ENCODE measurements around the gene PRRT4. TPM values are rescaled to one million over a fixed set of nuclear protein-coding genes. Genes with fewer than 3 reads are reported as not detected.

The PRRT4 gene
- total RNA-seq, 3 donors from 2014 or later (not counting 1 experiment from before 2014, with no cell fraction given): 0.42 TPM; not detected in 2

DNA sequence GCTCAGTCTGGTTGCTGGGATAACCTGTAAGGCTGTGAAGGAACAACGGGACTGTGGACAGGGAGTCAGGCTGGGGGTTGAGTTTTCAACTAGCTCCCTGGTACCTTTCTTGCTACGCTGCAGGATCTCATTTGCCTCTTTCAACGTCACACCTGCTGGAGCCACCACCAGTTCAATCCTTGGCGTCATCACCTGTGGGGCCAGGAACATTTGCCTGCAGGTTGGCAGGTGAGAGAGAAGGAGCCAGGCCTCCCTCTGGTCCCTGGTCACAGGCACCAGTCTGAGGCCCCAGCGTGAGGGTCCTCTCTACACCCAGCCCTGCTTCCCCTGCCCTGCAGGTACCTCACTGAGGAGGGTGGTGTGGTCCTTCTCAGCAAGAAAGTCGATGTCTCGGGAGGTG lies 38.5 kb upstream of the PRRT4 start:
- TF ChIP-seq CTCF (IDR thresholded peaks at IDR 0.05): no peak
- no peaks in the 10 kb centered on the region for H3K36me3 Mint-ChIP-seq
- Histone ChIP-seq H3K4me1 (ENCODE audit: control insufficient read depth, insufficient read depth, low read length) (peaks cover 16% of the 10 kb centered on the region), H3K27ac (ENCODE audit: low read length) (no peak overlapping the region), H3K4me3 (ENCODE audit: low read length) (no peak overlapping the region), H3K27me3 (ENCODE audit: control insufficient read depth, insufficient read depth, low read length) (no peaks in the 10 kb centered on the region), H3K9me3 (ENCODE audit: control insufficient read depth, insufficient read depth, low read length) (no peaks in the 10 kb centered on the region), H3K36me3 (ENCODE audit: control insufficient read depth, insufficient read depth, low read length) (peaks cover 58% of the 10 kb centered on the region)
- no peaks in the 10 kb centered on the region for H3K9me3 Mint-ChIP-seq
- no peak overlapping the region for H3K4me3 Mint-ChIP-seq
- H3K4me1 Mint-ChIP-seq: peaks cover 17 to 18% of the 10 kb centered on the region in 2 donors
- intact Hi-C loops (cut with micrococcal nuclease): no loop called here
- H3K27ac Mint-ChIP-seq: no peak overlapping the region
- ATAC-seq: no peak
- no peak for DNase-seq
- 98% methylated on average over 7 of the region's 7 CpGs for WGBS (ENCODE audit: insufficient coverage)
- H3K27me3 Mint-ChIP-seq (ENCODE audit: low read depth in 2 of 2): no peaks in the 10 kb centered on the region

- DNase-seq (no peak), ATAC-seq (peak in 2 of 3 donors; percentile 10 to 12)
- Mint-ChIP-seq H3K9me3 (no peaks in the 10 kb centered on the region), H3K4me3 (no peak overlapping the region), H3K27ac (no peak overlapping the region), H3K36me3 (no peaks in the 10 kb centered on the region), H3K27me3 (ENCODE audit: low read depth in 2 of 2) (no peaks in the 10 kb centered on the region), H3K4me1 (peaks cover 5 to 6% of the 10 kb centered on the region in 2 donors)
- Histone ChIP-seq H3K36me3 (ENCODE audit: control insufficient read depth, insufficient read depth, low read length) (peaks cover 69% of the 10 kb centered on the region), H3K9me3 (ENCODE audit: control insufficient read depth, insufficient read depth, low read length) (no peaks in the 10 kb centered on the region), H3K27me3 (ENCODE audit: control insufficient read depth, insufficient read depth, low read length) (no peaks in the 10 kb centered on the region), H3K4me1 (ENCODE audit: control insufficient read depth, insufficient read depth, low read length) (peaks cover 4% of the 10 kb centered on the region), H3K27ac (ENCODE audit: low read length) (no peak overlapping the region), H3K4me3 (ENCODE audit: low read length) (no peak overlapping the region)
- intact Hi-C loops (cut with micrococcal nuclease): loop anchor here (1.0 kb wide), 1 partner anchor 27 kb away; no protein-coding TSS in a partner anchor
- peak; percentile 62 for TF ChIP-seq CTCF (IDR thresholded peaks at IDR 0.05)
- WGBS (ENCODE audit: insufficient coverage): 74% methylated on average over 3 of the region's 6 CpGs
Measured at GRCh38 chr7:128398841-128399135, 37.3 kb upstream of the PRRT4 start.

- Mint-ChIP-seq H3K27ac (no peak overlapping the region), H3K27me3 (ENCODE audit: low read depth in 2 of 2) (no peaks in the 10 kb centered on the region), H3K4me1 (peaks cover 0 to under 1% of the 10 kb centered on the region in 2 donors), H3K9me3 (no peaks in the 10 kb centered on the region), H3K4me3 (no peak overlapping the region), H3K36me3 (no peaks in the 10 kb centered on the region)
- 86% methylated on average over 14 of the region's 16 CpGs for WGBS (ENCODE audit: insufficient coverage)
- intact Hi-C loops (cut with micrococcal nuclease): loop anchor here (1.0 kb wide), 1 partner anchor 27 kb away; no protein-coding TSS in a partner anchor
- ATAC-seq (peak in 2 of 3 donors; percentile 75 to 79), DNase-seq (peak in 1 of 2 donors; percentile 64)
- Histone ChIP-seq H3K4me3 (ENCODE audit: low read length) (no peak overlapping the region), H3K36me3 (ENCODE audit: control insufficient read depth, insufficient read depth, low read length) (peaks cover 71% of the 10 kb centered on the region), H3K27me3 (ENCODE audit: control insufficient read depth, insufficient read depth, low read length) (no peaks in the 10 kb centered on the region), H3K27ac (ENCODE audit: low read length) (no peak overlapping the region), H3K9me3 (ENCODE audit: control insufficient read depth, insufficient read depth, low read length) (no peaks in the 10 kb centered on the region), H3K4me1 (ENCODE audit: control insufficient read depth, insufficient read depth, low read length) (no peaks in the 10 kb centered on the region)
- TF ChIP-seq CTCF (IDR thresholded peaks at IDR 0.05): peak; percentile 92
Measured at GRCh38 chr7:128398016-128398840, 36.7 kb upstream of the PRRT4 start.

Data from natural killer cell (primary cell).